ENCODE measurements around the gene VPS26C.

DNA sequence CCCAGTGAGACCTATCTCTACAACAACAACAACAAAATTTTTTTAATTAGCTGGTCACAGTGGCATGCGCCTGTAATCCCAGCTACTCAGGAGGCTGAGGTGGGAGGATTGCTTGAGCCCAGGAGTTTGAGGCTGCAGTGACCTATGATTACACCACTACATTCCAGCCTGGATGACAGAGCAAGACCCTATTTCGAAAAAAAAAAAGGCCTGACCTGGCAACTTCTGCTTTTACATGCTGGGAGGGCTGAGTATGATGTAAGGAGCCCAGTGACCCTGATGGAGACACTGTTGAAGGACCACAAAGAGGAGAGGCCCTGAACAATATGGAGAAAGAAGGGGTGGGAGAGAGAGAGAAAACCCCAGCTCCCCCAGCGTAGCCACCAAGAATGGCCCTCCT, 9.2 kb upstream of the VPS26C start:
- TF ChIP-seq, protein P1, sequence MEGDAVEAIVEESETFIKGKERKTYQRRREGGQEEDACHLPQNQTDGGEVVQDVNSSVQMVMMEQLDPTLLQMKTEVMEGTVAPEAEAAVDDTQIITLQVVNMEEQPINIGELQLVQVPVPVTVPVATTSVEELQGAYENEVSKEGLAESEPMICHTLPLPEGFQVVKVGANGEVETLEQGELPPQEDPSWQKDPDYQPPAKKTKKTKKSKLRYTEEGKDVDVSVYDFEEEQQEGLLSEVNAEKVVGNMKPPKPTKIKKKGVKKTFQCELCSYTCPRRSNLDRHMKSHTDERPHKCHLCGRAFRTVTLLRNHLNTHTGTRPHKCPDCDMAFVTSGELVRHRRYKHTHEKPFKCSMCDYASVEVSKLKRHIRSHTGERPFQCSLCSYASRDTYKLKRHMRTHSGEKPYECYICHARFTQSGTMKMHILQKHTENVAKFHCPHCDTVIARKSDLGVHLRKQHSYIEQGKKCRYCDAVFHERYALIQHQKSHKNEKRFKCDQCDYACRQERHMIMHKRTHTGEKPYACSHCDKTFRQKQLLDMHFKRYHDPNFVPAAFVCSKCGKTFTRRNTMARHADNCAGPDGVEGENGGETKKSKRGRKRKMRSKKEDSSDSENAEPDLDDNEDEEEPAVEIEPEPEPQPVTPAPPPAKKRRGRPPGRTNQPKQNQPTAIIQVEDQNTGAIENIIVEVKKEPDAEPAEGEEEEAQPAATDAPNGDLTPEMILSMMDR (IDR thresholded peaks at IDR 0.05; ENCODE audit: low read length) = no peak
- no peak for TF ChIP-seq EZH2 (IDR thresholded peaks at IDR 0.05; ENCODE audit: borderline replicate concordance, low read length)
